NCI-H2171 treated with DMSO at 0.1 percent for 48 hours (cell line): Measurements from ENCODE around the gene XCL1.

Experiments used
- DNase-seq: peaks from one replicate; lab custom pipeline; 2025; lab: John Stamatoyannopoulos, UW

XCL1 gene

GRCh38 chr1:168606096-168606495 is 29.7 kb downstream of the XCL1 start:
- DNase-seq: no peak

DNA sequence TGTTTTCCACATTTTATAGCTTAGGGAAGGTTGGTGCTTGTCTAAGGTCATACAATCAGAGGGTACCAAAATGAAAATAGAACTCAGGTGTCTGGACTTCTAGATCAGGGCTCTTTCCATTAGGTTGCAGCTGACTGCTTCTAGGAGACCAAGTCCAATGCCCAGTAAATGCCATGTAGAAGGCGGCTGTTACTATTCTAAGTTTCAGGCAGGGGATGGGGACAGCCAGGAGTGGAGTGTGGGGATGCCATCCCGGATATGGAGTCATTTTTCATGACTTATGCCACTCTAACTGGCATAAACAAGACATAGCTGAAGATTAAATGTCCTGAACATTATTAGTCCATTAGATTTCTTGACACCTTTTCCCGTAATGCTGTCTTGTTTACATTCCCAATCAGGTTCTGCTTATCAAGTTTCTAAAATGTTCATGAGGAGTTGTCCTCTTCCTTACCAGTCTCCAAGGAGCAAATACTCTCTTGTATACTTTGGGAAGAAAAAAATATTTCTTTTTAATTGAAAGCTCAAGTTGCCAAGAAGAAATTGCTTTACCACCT is 31.5 kb downstream of the XCL1 start:
- no peak for DNase-seq

GRCh38 chr1:168608796-168609715 is 32.7 kb downstream of the XCL1 start:
- no peak for DNase-seq

DNA sequence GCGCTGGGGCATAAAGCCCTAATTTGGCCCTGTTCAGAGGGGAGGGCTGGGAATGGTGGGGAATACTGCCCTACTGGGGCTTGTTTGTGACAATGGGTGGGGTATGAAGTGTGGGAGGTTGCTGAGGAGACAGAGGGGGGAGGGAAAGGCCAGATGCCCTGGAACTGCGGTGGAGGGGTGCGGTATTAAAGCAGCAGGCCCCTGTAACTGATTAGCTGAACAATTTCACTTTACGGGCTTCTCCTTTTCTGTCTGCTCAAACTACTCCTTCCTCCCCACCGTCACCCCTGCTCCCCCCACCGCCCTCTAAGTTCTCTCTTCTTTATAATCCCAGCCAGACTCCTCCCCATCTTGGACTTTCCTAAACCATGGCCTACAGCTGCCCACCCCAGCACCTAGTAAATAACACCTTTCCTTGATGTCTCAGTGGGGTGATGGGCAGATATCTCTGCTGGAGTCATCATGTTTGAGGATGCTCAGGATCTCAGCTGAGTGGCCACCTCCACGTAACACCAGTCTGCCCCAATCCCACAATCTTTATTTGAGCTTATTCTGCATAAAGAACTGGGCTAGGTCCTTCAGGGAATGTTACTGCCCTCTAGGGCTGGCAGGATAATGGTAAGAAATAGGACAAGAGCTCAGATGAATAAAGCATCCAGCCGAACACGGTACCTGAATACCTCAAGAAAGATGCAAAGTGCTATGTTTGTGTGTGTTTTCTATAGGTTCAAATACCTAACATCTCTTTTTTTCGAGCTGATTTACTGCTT is 33.5 kb downstream of the XCL1 start:
- peak; percentile 24 for DNase-seq

GRCh38 chr1:168613038-168613451 is 36.6 kb downstream of the XCL1 start:
- DNase-seq: peak; percentile 63

- DNase-seq: peak; percentile 93
Measured at GRCh38 chr1:168613691-168614231, 37.4 kb downstream of the XCL1 start.

DNA sequence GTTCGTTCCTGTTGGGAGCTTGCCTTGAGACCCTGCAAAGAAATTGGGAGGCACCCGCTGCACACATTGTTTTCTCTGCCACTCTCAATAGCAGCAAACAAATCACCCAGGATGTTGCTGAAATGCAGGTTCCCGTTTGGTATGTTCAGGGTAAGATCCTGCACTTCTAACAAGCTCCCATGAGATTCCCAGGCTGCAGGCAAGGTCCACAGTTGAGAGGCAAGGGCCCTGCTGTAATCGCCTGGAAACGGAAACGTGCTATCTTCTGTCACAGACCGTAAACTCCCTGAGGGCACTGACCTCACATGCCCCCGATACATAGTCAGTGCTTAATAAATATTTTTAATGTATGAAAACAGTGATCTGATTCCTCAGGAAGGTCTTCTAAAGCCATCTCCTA is 37.8 kb downstream of the XCL1 start:
- DNase-seq: peak; percentile 58

- no peak for DNase-seq
Measured at GRCh38 chr1:168615965-168616364, 39.6 kb downstream of the XCL1 start.

DNA sequence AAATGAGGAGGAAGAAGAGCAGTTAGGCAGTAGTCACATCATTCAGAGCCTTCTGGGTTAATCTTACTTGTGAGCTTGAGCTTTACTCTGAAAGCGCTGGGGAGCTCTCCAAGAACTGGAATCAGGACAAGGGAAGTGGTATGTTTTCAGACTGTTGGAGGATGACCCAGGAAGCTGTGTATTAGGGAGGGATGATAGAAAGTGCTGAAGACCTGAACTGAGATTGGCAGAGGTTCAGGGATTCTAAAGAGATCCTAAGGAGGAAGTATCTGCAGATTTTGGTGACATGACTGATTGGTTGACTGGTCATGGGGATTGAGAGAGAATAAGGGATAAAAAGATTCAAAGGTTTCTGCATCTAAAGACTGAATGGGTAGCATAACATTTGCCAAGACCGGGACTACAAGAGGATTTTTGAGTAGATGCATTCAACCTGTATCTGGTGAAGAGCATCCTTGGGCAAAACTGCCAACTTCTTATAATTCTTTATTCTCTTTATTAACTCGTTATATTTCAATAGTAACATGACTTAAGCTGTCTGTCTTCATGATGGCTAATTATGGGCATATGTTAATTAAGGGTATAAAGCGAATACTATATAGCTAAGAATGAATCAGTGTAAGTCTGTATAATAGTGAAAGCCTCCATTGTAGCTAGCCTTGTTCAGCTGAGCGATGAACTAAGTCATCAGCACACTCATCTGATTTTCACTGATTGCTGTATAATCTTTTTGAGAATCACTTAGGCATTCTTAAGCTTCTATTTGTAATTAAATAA is 41.8 kb downstream of the XCL1 start:
- DNase-seq: no peak

- DNase-seq: no peak
Measured at GRCh38 chr1:168618886-168619285, 42.5 kb downstream of the XCL1 start.

DNA sequence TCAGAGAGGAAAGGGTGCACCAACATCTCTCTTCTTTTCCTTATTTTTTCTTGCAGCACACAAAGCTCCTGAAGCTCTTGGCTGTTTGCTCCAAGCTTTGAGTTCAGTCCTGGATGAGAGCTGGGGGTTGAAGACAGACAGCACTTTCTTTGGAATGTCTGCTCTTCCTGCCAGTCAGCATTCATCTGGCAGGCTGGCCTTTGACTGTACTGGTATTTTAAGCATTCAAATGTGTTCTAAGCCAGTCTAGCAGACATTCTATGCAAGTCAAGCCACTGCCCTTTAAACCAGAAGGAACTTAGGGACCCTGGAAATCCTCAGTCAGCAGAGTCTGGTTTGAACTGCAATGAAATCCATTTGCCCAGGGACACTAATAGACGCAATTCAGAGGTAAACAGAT is 45.0 kb downstream of the XCL1 start:
- DNase-seq: no peak

- peak; percentile 36 for DNase-seq
Measured at GRCh38 chr1:168623003-168623828, 46.8 kb downstream of the XCL1 start.

DNA sequence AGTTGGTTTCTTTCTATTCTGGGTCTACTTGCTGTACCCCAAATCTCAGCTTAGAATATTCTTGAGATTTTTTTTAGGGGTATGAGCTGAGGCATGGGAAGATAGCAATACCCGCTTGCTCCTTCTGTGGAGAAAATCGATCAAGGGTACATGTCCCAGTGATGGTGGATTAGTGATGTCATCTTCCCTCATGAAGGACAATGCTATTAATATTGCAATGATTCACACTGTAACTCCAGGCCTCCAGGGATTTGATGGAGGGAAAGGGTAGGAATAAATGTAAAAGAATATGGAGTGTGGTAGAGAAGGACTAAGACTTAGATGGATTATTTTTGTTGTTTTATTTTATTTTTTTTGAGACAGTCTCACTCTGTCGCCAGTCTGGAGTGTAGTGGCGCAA is 47.4 kb downstream of the XCL1 start:
- DNase-seq: no peak

GRCh38 chr1:168626326-168626725 is 49.9 kb downstream of the XCL1 start:
- DNase-seq: no peak

GRCh38 chr1:168627370-168627769 is 51.0 kb downstream of the XCL1 start:
- no peak for DNase-seq

GRCh38 chr1:168628807-168629206 is 52.4 kb downstream of the XCL1 start:
- DNase-seq: no peak

GRCh38 chr1:168629466-168629865 is 53.1 kb downstream of the XCL1 start:
- no peak for DNase-seq
